SK-N-SH (cell line): ENCODE data around the gene TPRX2. TPM values are rescaled to one million over a fixed set of nuclear protein-coding genes. Genes with fewer than 3 reads are reported as not detected.

Source experiments
- CTCF ChIA-PET: fragments of 300-600, 350-600 bp; formaldehyde crosslinking; extraction: SDS; loops from one replicate; lab custom pipeline; 2021; lab: Yijun Ruan, JAX
- POLR2A ChIA-PET: fragments of 350-600 bp; sonication (Branson Sonifier 250); formaldehyde crosslinking; extraction: SDS; loops from one replicate; lab custom pipeline; 2020; ENCODE audit warnings: antibody characterized with exemption, inconsistent platforms; lab: Yijun Ruan, JAX
- DNase-seq: peaks from one replicate; pipeline ENCODE4 v3.0.0; 2012
- H2AFZ ChIP-seq: fragments of 200-600 bp; sonication (generic); 2 replicates; pipeline ENCODE4 v1.8.1; 2016; ENCODE audit warnings: antibody characterized with exemption, mild to moderate bottlenecking, low read depth
- H3F3A ChIP-seq: fragments of 200-600 bp; sonication (generic); replicated peaks from 2 replicates; pipeline ENCODE3; 2016; ENCODE audit warnings: antibody characterized with exemption, mild to moderate bottlenecking; ENCODE audit not compliant: insufficient read depth
- H3K27ac ChIP-seq, 2 experiments: fragments of 200-500 bp in 1 of 2; fragments of 200-600 bp in 1 of 2; sonication (Bioruptor generic) in 1 of 2; sonication (generic), shearing (Covaris generic) in 1 of 2; 2 replicates each; pipeline versions ENCODE4 v1.5.1 to v1.6.1; 2014 to 2016; ENCODE audit warnings: low read depth in 2 of 2, inconsistent platforms in 1 of 2, low read length in 1 of 2, mild to moderate bottlenecking in 1 of 2, mixed read lengths in 1 of 2
- H3K27me3 ChIP-seq: fragments of 200-600 bp; sonication (generic), shearing (Covaris generic); 2 replicates; pipeline ENCODE4 v1.6.1; 2016; ENCODE audit warnings: mixed run types; ENCODE audit not compliant: insufficient read depth
- H3K36me3 ChIP-seq, 2 experiments: fragments of 200-500 bp in 1 of 2; fragments of 200-600 bp in 1 of 2; sonication (Bioruptor generic) in 1 of 2; sonication (generic) in 1 of 2; replicated peaks in 1 of 2; 2 replicates each; pipeline versions ENCODE3 to v1.5.1; 2014 to 2016; ENCODE audit warnings: low read length in 1 of 2, mild to moderate bottlenecking in 1 of 2; ENCODE audit not compliant: insufficient read depth in 2 of 2, control insufficient read depth in 1 of 2
- H3K4me1 ChIP-seq, 2 experiments: fragments of 200-500 bp in 1 of 2; fragments of 200-600 bp in 1 of 2; sonication (Bioruptor generic) in 1 of 2; sonication (generic), shearing (Covaris generic) in 1 of 2; 2 replicates each; pipeline versions ENCODE4 v1.5.1 to v1.6.1; 2014 to 2016; ENCODE audit warnings: low read depth in 1 of 2, low read length in 1 of 2, mixed run types in 1 of 2; ENCODE audit not compliant: insufficient read depth in 2 of 2, control insufficient read depth in 1 of 2
- H3K4me2 ChIP-seq: fragments of 200-600 bp; sonication (generic), shearing (Covaris generic); 2 replicates; pipeline ENCODE4 v1.6.1; 2017; ENCODE audit warnings: mixed run types
- H3K4me3 ChIP-seq, 2 experiments: fragments of 200-500 bp in 1 of 2; fragments of 200-600 bp in 1 of 2; sonication (Bioruptor generic) in 1 of 2; sonication (generic), shearing (Covaris generic) in 1 of 2; 2 replicates each; pipeline versions ENCODE4 v1.5.1 to v1.8.1; 2014 to 2016; ENCODE audit warnings: low read depth in 2 of 2, inconsistent platforms in 1 of 2, low read length in 1 of 2, mild to moderate bottlenecking in 1 of 2, mixed read lengths in 1 of 2, moderate library complexity in 1 of 2
- H3K79me2 ChIP-seq: fragments of 200-600 bp; sonication (generic); 2 replicates; pipeline ENCODE4 v1.8.1; 2017; ENCODE audit warnings: mild to moderate bottlenecking; ENCODE audit not compliant: insufficient read depth
- H3K9ac ChIP-seq: fragments of 200-600 bp; sonication (generic); 2 replicates; pipeline ENCODE4 v1.6.1; 2017; ENCODE audit warnings: mixed run types
- H3K9me2 ChIP-seq: fragments of 200-600 bp; sonication (generic); 2 replicates; pipeline ENCODE4 v1.6.1; 2017; ENCODE audit warnings: mixed run types
- H3K9me3 ChIP-seq: fragments of 200-600 bp; sonication (generic); 2 replicates; pipeline ENCODE4 v1.6.1; 2017; ENCODE audit warnings: mixed run types, mild to moderate bottlenecking, moderate library complexity
- H4K20me1 ChIP-seq: fragments of 200-600 bp; sonication (generic); 2 replicates; pipeline ENCODE4 v1.6.1; 2017; ENCODE audit warnings: mild to moderate bottlenecking, mixed run types; ENCODE audit not compliant: insufficient read depth
- CTCF ChIP-seq: fragments of 200-600 bp; sonication (generic); IDR thresholded peaks from 2 replicates; pipeline ENCODE4 v1.6.1; 2017; ENCODE audit warnings: antibody characterized with exemption, mild to moderate bottlenecking, moderate library complexity
- ELF1 ChIP-seq: IDR thresholded peaks from 2 replicates; pipeline ENCODE4 v1.4.0; 2012
- FOSL2 ChIP-seq: IDR thresholded peaks from 2 replicates; pipeline ENCODE4 v1.4.0; 2012; ENCODE audit warnings: low read depth, mild to moderate bottlenecking, moderate library complexity, borderline replicate concordance
- FOXJ3 ChIP-seq: sonication (generic); formaldehyde crosslinking; IDR thresholded peaks from 2 replicates; pipeline ENCODE4 v1.5.1; 2020; ENCODE audit warnings: mild to moderate bottlenecking, missing genetic modification reagents
- GATA2 ChIP-seq: sonication (generic); formaldehyde crosslinking; IDR thresholded peaks from 2 replicates; pipeline ENCODE4 v1.5.0; 2020; ENCODE audit warnings: mild to moderate bottlenecking, missing genetic modification reagents
- JUND ChIP-seq: IDR thresholded peaks from 2 replicates; pipeline ENCODE4 v1.4.0; 2012
- MAX ChIP-seq: IDR thresholded peaks from 2 replicates; pipeline ENCODE4 v1.4.0; 2012; ENCODE audit warnings: low read depth
- MEF2A ChIP-seq: IDR thresholded peaks from 2 replicates; pipeline ENCODE4 v1.4.0; 2012; ENCODE audit warnings: low read depth, borderline replicate concordance
- NFIC ChIP-seq: IDR thresholded peaks from 2 replicates; pipeline ENCODE4 v1.4.0; 2012; ENCODE audit warnings: borderline replicate concordance
- NRF1 ChIP-seq: IDR thresholded peaks from 2 replicates; pipeline ENCODE4 v1.6.1; 2012; ENCODE audit warnings: low read depth, mild to moderate bottlenecking, low read length
- RCOR1 ChIP-seq: fragments of 150-350 bp; IDR thresholded peaks from 2 replicates; pipeline ENCODE4 v1.6.1; 2017; ENCODE audit warnings: antibody characterized with exemption, low read length
- REST ChIP-seq: IDR thresholded peaks from 2 replicates; pipeline ENCODE4 v1.6.1; 2012; ENCODE audit warnings: mild to moderate bottlenecking, low read depth, low read length, moderate library complexity
- RXRA ChIP-seq: IDR thresholded peaks from 2 replicates; pipeline ENCODE4 v1.4.0; 2012; ENCODE audit warnings: low read depth, mild to moderate bottlenecking, borderline replicate concordance
- SMC3 ChIP-seq: IDR thresholded peaks from 2 replicates; pipeline ENCODE4 v1.6.1; 2012; ENCODE audit warnings: low read depth, low read length, improper control_type of control experiment
- USF2 ChIP-seq: fragments of 150-350 bp; IDR thresholded peaks from 2 replicates; pipeline ENCODE4 v1.6.1; 2017; ENCODE audit warnings: antibody characterized with exemption, low read length, low read depth, borderline replicate concordance
- YY1 ChIP-seq: IDR thresholded peaks from 2 replicates; pipeline ENCODE4 v1.4.0; 2012; ENCODE audit warnings: low read depth, mild to moderate bottlenecking
- WGBS: methylation state at CpG from one replicate; pipeline ENCODE4 v1.1.6; 2017; ENCODE audit warnings: low lambda C conversion rate; 5-methylcytosine and 5-hydroxymethylcytosine counted together
- polyA plus RNA-seq, 3 experiments: library from polyadenylated mRNA; depleted of rRNA; stranded (reverse); fragments of >200 nt; gene quantifications; 2 replicates each; pipeline ENCODE4 v1.2.3, GENCODE V29; 2012

Gene TPRX2
- polyA plus RNA-seq, 1 of the 3 experiments (the other 2 are of a cell fraction): not detected

GRCh38 chr19:47848425-47848822 is 10.6 kb upstream of the TPRX2 start:
- Histone ChIP-seq H3K36me3 (no peaks in the 10 kb centered on the region), H3K4me1 (no peaks in the 10 kb centered on the region), H3K9me3 (no peaks in the 10 kb centered on the region), H2AFZ (no peak overlapping the region), H3K27me3 (peaks cover 78% of the 10 kb centered on the region), H3K9me2 (no peaks in the 10 kb centered on the region), H3K9ac (no peak overlapping the region), H3K4me3 (no peak overlapping the region), H3K4me2 (no peak overlapping the region), H3K27ac (no peak overlapping the region), H4K20me1 (no peaks in the 10 kb centered on the region), H3K79me2 (no peaks in the 10 kb centered on the region), H3F3A (no peaks in the 10 kb centered on the region)
- ChIA-PET CTCF (interaction anchor here (1.3 to 1.7 kb wide), 2 partner anchors 15 to 19 kb away, joined by 5 to 12 read pairs; no protein-coding TSS in a partner anchor), POLR2A (interaction anchor here (0.6 kb wide), 1 partner anchor 17 kb away, joined by 4 read pairs; no protein-coding TSS in a partner anchor)
- 46% methylated on average over 10 of the region's 10 CpGs for WGBS
- DNase-seq: no peak
- TF ChIP-seq JUND: no peak
- no peak for TF ChIP-seq FOXJ3 (CRISPR knock-in tag)
- no peak for TF ChIP-seq YY1
- TF ChIP-seq FOSL2: no peak

GRCh38 chr19:47848823-47849473 is 10.1 kb upstream of the TPRX2 start:
- Histone ChIP-seq H3K4me3 (peak overlapping the region in 1 of 2 experiments; percentile 52; a peak in 1 of 4 replicates), H3K79me2 (no peaks in the 10 kb centered on the region), H3K36me3 (no peaks in the 10 kb centered on the region), H3K4me2 (no peak overlapping the region), H2AFZ (no peak overlapping the region), H3F3A (no peaks in the 10 kb centered on the region), H3K9ac (no peak overlapping the region), H3K27ac (no peak overlapping the region), H3K27me3 (peaks cover 73% of the 10 kb centered on the region), H3K4me1 (no peaks in the 10 kb centered on the region), H3K9me3 (no peaks in the 10 kb centered on the region), H4K20me1 (no peaks in the 10 kb centered on the region), H3K9me2 (no peaks in the 10 kb centered on the region)
- peak; percentile 33 for DNase-seq
- TF ChIP-seq CTCF (peak; percentile 64), GATA2 (CRISPR knock-in tag) (no peak), NFIC (no peak), RCOR1 (no peak)
- ChIA-PET POLR2A (no interaction called here), CTCF (interaction anchor here (1.3 to 1.7 kb wide), 3 partner anchors 9 to 19 kb away, joined by 5 to 12 read pairs (median 7); no protein-coding TSS in a partner anchor)
- under 1% methylated on average over 22 of the region's 22 CpGs for WGBS

- no peak for DNase-seq
- no peaks in the 10 kb centered on the region for H3F3A ChIP-seq
- 39% methylated on average over 4 of the region's 5 CpGs for WGBS
- H3K9me3 ChIP-seq: no peaks in the 10 kb centered on the region
- no peak overlapping the region for H3K27ac ChIP-seq
- POLR2A ChIA-PET: no interaction called here
- H3K9ac ChIP-seq: no peak overlapping the region
- no peak overlapping the region for H2AFZ ChIP-seq
- CTCF ChIA-PET: interaction anchor here (0.6 to 1.9 kb wide), 3 partner anchors 10 to 21 kb away, joined by 3 to 11 read pairs (median 5); no protein-coding TSS in a partner anchor
- TF ChIP-seq REST: no peak
- no peak for TF ChIP-seq SMC3
- no peak for TF ChIP-seq MAX
- no peak for TF ChIP-seq USF2
- no peak for TF ChIP-seq YY1
- no peak for TF ChIP-seq ELF1
- no peak for TF ChIP-seq MEF2A
- TF ChIP-seq NRF1: no peak
- TF ChIP-seq RXRA: no peak
- TF ChIP-seq, all 33 proteins: peak for 0
- no peaks in the 10 kb centered on the region for H3K36me3 ChIP-seq
- no peaks in the 10 kb centered on the region for H4K20me1 ChIP-seq
- no peaks in the 10 kb centered on the region for H3K4me1 ChIP-seq
- no peaks in the 10 kb centered on the region for H3K9me2 ChIP-seq
- no peaks in the 10 kb centered on the region for H3K79me2 ChIP-seq
- H3K27me3 ChIP-seq: peaks cover 73% of the 10 kb centered on the region
- no peak overlapping the region for H3K4me3 ChIP-seq
- no peak overlapping the region for H3K4me2 ChIP-seq
Observed at GRCh38 chr19:47853003-47853402, 6.0 kb upstream of the TPRX2 start.
